Stimulated activated CD8-positive, alpha-beta memory T cell treated with anti-CD3 and anti-CD28 coated beads, Interleukin-12 subunit alpha, Interleukin-12 subunit beta, amount 100 ng/mL, for 24 hours (primary cell): ENCODE data around the gene MAP7D3.
"Not testable (repeated sequence)": the region's sequence is repeated elsewhere in the genome, so short reads cannot be mapped to it uniquely, and the experiment has no call there.

Experiments used
- DNase-seq: peaks from one replicate; pipeline ENCODE4 v3.0.0-alpha.2; 2020; ENCODE audit errors: extremely low read depth

MAP7D3 gene

GRCh38 chrX:136182414-136182813, 68.8 kb downstream of the MAP7D3 start:
- no peak for DNase-seq

- no peak for DNase-seq
Observed at GRCh38 chrX:136179133-136179532, 72.1 kb downstream of the MAP7D3 start.

- DNase-seq = no peak
Observed at GRCh38 chrX:136176399-136176825, 74.8 kb downstream of the MAP7D3 start.

- DNase-seq = no peak
Observed at GRCh38 chrX:136171420-136171819, 79.8 kb downstream of the MAP7D3 start.

- no peak for DNase-seq
Observed at GRCh38 chrX:136170139-136170800, 80.9 kb downstream of the MAP7D3 start.

GRCh38 chrX:136168929-136169735, 82.1 kb downstream of the MAP7D3 start:
- DNase-seq = no peak

GRCh38 chrX:136167989-136168388, 83.2 kb downstream of the MAP7D3 start:
- DNase-seq = not testable (repeated sequence)

GRCh38 chrX:136166221-136166855, 84.9 kb downstream of the MAP7D3 start:
- no peak for DNase-seq

- DNase-seq = no peak
Observed at GRCh38 chrX:136165406-136165805, 85.8 kb downstream of the MAP7D3 start.

- no peak for DNase-seq
Observed at GRCh38 chrX:136163689-136164088, 87.5 kb downstream of the MAP7D3 start.
